Endothelial cell (in vitro differentiated cells): ENCODE data around the gene TAF1. TPM values are rescaled to one million over a fixed set of nuclear protein-coding genes. Genes with fewer than 3 reads are reported as not detected.
"Not testable (repeated sequence)": the region's sequence is repeated elsewhere in the genome, so short reads cannot be mapped to it uniquely, and the experiment has no call there.

Experiments
- DNase-seq: peaks from one replicate; pipeline ENCODE4 v3.0.0; 2021; ENCODE audit warnings: low spot score
- H3K27ac Mint-ChIP-seq: one replicate; pipeline ENCODE4 v1.8.0; 2021; ENCODE audit warnings: mixed read lengths, inconsistent platforms; ENCODE audit not compliant: unreplicated experiment
- H3K27me3 Mint-ChIP-seq: one replicate; pipeline ENCODE4 v1.8.0; 2021; ENCODE audit warnings: mild to moderate bottlenecking, moderate library complexity, mixed read lengths, inconsistent platforms; ENCODE audit not compliant: unreplicated experiment
- H3K36me3 Mint-ChIP-seq: one replicate; pipeline ENCODE4 v1.8.0; 2021; ENCODE audit warnings: mild to moderate bottlenecking, low read depth, mixed read lengths, inconsistent platforms; ENCODE audit not compliant: unreplicated experiment
- H3K4me1 Mint-ChIP-seq: one replicate; pipeline ENCODE4 v1.8.0; 2021; ENCODE audit warnings: mild to moderate bottlenecking, mixed read lengths, inconsistent platforms; ENCODE audit not compliant: unreplicated experiment
- H3K4me3 Mint-ChIP-seq: one replicate; pipeline ENCODE4 v1.8.0; 2021; ENCODE audit warnings: mild to moderate bottlenecking, mixed read lengths, inconsistent platforms; ENCODE audit not compliant: unreplicated experiment
- H3K9me3 Mint-ChIP-seq: one replicate; pipeline ENCODE4 v1.8.0; 2021; ENCODE audit warnings: mixed read lengths, inconsistent platforms; ENCODE audit not compliant: unreplicated experiment
- CTCF ChIP-seq: fragments of 200-600 bp; sonication (generic); IDR thresholded peaks from one replicate; pipeline ENCODE4 v1.5.0; 2021; ENCODE audit warnings: antibody characterized with exemption; ENCODE audit not compliant: unreplicated experiment
- total RNA-seq: library from RNA; stranded (reverse); fragmentation: NEBNext Ultra II Directional; extraction: Animal tissue kit (Norgen Biotek cat#: 25700); gene quantifications from one replicate; pipeline ENCODE4 v1.2.1, GENCODE V29; 2021; ENCODE audit not compliant: unreplicated experiment

TAF1 gene
- total RNA-seq, 1 donor from 2014 or later = 50.6 TPM

- peak; percentile 21 for DNase-seq
- no peak for TF ChIP-seq CTCF
- Mint-ChIP-seq H3K4me3 (peak overlapping the region; percentile 95), H3K4me1 (peaks cover 24% of the 10 kb centered on the region), H3K36me3 (peaks cover 9% of the 10 kb centered on the region), H3K27me3 (peaks cover 8% of the 10 kb centered on the region), H3K27ac (peak overlapping the region; percentile 99), H3K9me3 (no peaks in the 10 kb centered on the region)
Measured at GRCh38 chrX:71366674-71367256, 608 bp downstream of the TAF1 start.

GRCh38 chrX:71367396-71367795 is 1.2 kb downstream of the TAF1 start:
- Mint-ChIP-seq H3K4me3 (peak overlapping the region; percentile 95), H3K9me3 (no peaks in the 10 kb centered on the region), H3K27me3 (peaks cover 8% of the 10 kb centered on the region), H3K27ac (peak overlapping the region; percentile 99), H3K4me1 (peaks cover 24% of the 10 kb centered on the region), H3K36me3 (peaks cover 12% of the 10 kb centered on the region)
- TF ChIP-seq CTCF = no peak
- DNase-seq = no peak

- no peak for TF ChIP-seq CTCF
Measured at GRCh38 chrX:71372388-71372787, 6.2 kb downstream of the TAF1 start.

GRCh38 chrX:71378732-71379131 is 12.6 kb downstream of the TAF1 start:
- DNase-seq = peak; percentile 44
- Mint-ChIP-seq H3K9me3 (no peaks in the 10 kb centered on the region), H3K27ac (peak overlapping the region; percentile 100), H3K4me1 (peaks cover 30% of the 10 kb centered on the region), H3K4me3 (peak overlapping the region; percentile 65), H3K27me3 (peaks cover 2% of the 10 kb centered on the region), H3K36me3 (peaks cover 38% of the 10 kb centered on the region)
- TF ChIP-seq CTCF = no peak

More at GRCh38 chrX:71372388-71372787, 6.2 kb downstream of the TAF1 start:
- Mint-ChIP-seq H3K9me3 (no peaks in the 10 kb centered on the region), H3K4me1 (peaks cover 20% of the 10 kb centered on the region), H3K36me3 (peaks cover 16% of the 10 kb centered on the region), H3K27me3 (peaks cover 1% of the 10 kb centered on the region), H3K27ac (no peak overlapping the region), H3K4me3 (no peak overlapping the region)
- DNase-seq = no peak

GRCh38 chrX:71391725-71392124 is 25.6 kb downstream of the TAF1 start:
- not testable (repeated sequence) for H3K9me3 Mint-ChIP-seq, DNase-seq, H3K4me3 Mint-ChIP-seq, H3K4me1 Mint-ChIP-seq, H3K27me3 Mint-ChIP-seq, H3K27ac Mint-ChIP-seq
- peaks cover 45% of the 10 kb centered on the region for H3K36me3 Mint-ChIP-seq
